NCI-H1694 (cell line): Measurements from ENCODE around the gene CDC45.

Experiments used
- DNase-seq: peaks from one replicate; lab custom pipeline; 2025; lab: John Stamatoyannopoulos, UW

Gene CDC45

DNA sequence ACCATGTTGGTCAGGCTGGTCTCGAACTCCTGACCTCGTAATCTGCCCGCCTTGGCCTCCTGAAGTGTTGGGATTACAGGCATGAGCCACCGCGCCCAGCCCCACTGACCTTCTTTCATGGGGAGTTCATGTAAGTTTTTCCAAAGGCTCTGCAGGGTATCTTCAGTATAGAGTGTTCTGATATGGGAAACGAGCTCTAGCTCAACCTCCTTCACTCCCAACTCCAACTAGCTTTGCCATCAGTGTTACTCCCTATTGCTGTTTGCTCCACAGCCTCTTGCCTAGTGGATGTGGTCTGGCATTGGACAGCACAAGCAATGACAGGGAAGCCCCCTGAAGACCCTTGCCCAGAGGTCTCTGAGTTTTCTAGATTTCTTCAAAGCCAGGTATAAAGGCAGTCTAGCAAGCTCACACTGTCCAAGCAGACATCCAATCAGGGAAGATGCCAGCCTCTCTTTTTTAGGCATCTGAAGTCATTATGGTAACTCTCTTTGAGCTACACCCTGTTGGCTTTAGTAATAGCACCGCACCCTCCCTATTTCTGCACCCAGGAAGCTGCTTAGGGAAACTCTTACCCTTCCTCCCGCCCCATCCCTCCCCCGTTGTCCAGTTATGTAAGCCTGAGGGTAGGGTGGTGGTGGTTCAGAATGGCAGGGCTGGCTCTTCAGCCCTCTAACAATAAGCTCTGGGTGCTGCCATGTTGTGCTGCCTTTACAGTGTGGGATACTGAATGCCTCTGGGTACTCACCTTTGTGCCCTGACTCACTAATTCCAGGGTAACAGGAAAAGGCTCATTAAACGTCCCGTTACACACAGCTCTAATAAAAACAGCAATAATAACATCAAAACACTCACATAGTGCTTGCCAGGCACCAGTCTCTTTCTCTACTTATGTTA is 85.9 kb downstream of the CDC45 start:
- no peak for DNase-seq

DNA sequence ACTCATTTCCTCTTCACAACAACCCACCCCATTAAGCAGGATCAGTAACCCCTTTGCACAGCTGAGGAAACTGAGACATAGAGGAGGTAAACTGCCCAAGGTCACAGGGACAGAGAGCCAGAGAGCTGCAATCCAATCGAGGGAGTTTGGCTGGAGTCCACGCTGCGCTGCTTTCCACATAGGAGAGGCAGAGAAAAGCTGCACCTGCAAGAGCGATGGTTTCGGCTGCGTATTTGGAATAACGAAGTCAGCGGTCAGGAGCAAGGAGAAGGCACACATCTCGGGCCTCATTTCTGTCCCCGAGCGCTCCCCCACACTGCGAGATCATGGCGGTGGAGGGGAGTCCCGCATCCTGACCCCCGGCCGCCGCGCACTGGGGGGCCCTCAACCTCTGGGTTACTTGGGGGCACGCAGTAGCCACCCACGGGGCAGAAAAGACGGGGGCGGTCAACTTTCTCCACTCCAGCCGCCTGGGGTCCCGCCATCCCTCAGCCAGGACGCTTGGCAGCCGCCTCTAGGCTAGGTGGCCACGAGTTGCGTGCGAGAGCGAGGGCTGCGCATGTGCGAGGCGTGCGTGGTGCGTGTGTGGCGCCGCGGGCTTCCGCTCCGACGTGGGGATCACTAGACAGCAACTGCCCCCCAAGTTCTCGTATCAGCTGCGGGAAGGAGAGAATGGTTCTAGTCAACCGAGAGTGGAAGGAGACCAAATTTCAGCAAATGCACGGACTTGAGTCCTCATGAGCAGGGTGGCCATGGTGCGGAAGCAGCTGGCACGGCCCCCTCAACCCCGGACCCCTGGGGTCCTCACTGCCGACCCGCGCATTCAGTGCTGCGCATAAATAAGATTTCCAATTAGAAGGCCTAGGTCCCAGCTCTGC is 86.8 kb downstream of the CDC45 start:
- DNase-seq = no peak

DNA sequence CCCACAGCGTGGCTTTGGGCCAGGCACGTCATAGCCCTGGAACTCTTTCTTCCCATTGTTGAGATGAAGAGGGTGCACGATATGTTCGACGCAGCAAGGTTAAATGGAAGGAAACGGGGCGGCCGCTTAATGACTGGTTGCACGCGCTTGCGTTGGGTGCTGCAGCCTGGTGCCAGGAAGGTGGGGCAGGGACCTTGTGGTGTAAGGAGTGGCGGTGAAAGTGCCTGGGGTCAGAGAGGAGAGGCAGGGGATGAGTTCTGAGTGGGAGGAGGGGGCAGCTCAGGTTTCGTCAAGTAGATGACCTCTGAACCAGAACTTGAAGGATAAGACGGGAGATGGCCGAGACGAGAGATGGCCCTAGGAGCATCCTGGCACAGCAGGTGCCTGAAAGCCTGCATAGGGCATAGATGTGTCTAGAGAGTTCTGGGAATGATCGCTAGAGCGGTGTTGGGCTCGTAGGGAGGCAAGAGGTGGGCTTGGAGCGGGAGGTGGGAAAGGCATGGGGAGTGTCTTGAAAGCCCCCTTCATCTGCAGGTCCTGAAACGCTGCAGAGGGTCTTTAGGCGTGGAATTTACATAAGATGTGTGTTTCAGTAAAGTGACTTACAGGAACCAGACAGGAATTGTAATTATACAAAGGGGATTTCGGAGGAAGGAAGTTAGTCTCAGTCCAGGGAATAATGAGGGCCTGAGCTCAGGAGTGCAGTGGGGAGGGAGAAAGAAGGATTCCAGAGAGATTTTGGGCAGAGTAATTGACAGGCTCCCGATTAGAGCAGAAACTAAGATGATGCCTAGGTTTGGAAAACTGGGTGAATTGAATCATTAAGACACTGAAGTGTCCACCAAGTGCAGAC is 87.7 kb downstream of the CDC45 start:
- DNase-seq = no peak

DNA sequence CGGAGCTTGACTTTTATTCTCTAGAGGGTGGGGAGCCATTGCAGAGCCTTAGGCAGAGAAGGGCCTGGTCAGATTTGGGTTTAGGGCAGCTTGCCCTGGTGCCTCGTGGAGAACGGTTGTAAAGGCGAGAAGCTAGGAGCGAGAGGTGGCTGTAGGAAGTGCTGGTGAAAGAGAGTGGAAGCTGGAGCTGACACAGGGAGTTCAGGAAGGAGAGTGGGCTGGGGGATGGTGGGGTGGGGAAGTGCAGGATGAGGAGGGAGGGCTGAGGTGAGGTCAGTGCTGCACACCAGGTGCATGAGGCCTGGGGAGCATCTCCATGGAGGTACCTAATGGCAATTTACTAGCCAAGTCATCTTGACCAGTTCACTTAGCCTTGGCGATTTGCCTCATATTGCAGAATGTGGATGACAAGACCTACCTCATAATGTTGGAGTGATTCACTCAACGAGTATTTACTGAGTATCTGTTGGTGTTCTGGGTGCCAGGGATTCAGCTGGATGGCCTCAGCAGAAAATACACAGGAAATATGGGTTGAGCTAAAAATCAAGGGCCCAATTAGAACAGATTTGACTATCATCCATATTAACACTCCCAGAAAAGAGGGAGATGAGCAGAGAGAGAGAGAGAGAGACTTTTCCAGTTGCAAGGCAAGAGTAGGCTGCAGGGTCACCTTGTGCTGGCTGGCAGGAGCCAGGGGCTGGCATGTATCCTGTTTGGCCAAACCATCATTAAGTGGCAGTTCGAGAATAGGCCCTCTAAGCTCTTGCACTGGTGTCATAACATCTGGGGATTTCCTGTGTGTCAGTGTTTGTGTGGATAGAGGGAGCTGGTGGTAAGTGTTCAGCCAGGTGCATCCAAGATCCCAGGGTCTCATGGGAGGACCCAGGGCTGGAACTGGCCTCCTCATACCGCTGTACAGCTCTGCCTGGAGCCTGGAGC is 88.9 kb downstream of the CDC45 start:
- no peak for DNase-seq

DNA sequence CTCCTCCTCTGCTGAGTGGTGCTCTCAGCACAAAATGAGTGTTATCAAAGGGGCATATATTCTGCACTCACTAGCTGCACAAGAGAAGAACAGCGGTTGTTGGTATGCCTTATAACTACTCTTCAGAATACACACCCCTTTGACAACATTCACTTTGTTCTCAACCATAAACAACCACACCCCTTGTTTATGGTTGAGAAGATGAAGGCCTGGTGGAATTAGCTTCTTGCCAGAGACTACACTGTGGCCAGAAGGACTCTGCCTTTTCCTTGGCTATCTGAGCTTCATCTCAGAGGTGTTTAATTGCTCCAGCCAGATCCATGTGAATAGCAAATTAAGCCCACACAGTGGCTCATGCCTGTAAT is 89.5 kb downstream of the CDC45 start:
- DNase-seq = no peak

DNA sequence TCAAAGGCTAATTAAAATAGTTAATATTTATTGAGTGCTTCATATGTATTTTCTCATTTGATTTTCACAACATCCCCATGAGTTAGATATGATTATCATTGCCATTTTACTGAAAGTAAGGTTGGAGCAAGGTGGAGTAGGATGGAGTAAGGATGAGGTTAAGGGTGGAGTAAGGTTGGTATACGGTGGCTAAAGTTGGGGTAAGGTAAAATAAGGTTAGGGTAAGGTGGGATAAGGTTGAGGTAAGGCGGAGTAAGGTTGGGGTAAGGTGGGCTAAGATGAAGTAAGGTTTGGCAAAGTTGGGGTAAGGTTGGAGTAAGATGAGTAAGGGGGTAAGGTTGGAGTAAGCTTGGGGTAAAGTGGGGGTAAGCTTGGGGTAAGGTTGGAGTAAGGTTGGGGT is 90.3 kb downstream of the CDC45 start:
- DNase-seq = no peak
